Prostate gland (tissue), 2 donors: Measurements from ENCODE around the gene GRIN2A.

Experiments
- CTCF ChIP-seq, 4 experiments: fragments of 200-600 bp in 2 of 4; fragments of 450-650 bp in 2 of 4; sonication (generic) in 2 of 4; IDR thresholded peaks; 1 replicate in 3 of 4; 2 replicates in 1 of 4; pipeline ENCODE4 v1.5.1; 2016 to 2019; ENCODE audit warnings: antibody characterized with exemption in 4 of 4, mild to moderate bottlenecking in 2 of 4, moderate library complexity in 2 of 4
- POLR2A ChIP-seq: fragments of 450-650 bp; IDR thresholded peaks from one replicate; pipeline ENCODE4 v1.6.1; 2016; ENCODE audit warnings: antibody characterized with exemption, mild to moderate bottlenecking

GRCh38 chr16:9823510-9823909 is 358.7 kb downstream of the GRIN2A start:
- no peak for TF ChIP-seq CTCF (IDR thresholded peaks at IDR 0.05)
- TF ChIP-seq POLR2A: no peak
